B cell (primary cell): ENCODE data around the gene PFN3. TPM values are rescaled to one million over a fixed set of nuclear protein-coding genes. Genes with fewer than 3 reads are reported as not detected.

ENCODE experiments used
- ATAC-seq: fragments of 200-7000 bp; cut with Tn5 transposase; one replicate; pipeline ENCODE4 v1.10.0; 2021; ENCODE audit warnings: low read depth, mild to moderate bottlenecking, moderate number of reproducible peaks, moderate library complexity
- CTCF ChIA-PET: fragments of 350-600 bp; sonication (Branson Sonifier 250); formaldehyde crosslinking; loops from one replicate; lab custom pipeline; 2021; ENCODE audit warnings: antibody characterized with exemption, inconsistent platforms; lab: Charles Lee
- POLR2A ChIA-PET: fragments of 350-600 bp; sonication (Branson Sonifier 250); formaldehyde crosslinking; loops from one replicate; lab custom pipeline; 2021; ENCODE audit warnings: antibody characterized with exemption; lab: Charles Lee
- DNase-seq: peaks from one replicate; pipeline ENCODE4 v3.0.0; 2013
- H2AFZ ChIP-seq: 2 replicates; pipeline ENCODE4 v1.6.1; 2012; ENCODE audit warnings: mild to moderate bottlenecking, low read depth, low read length; ENCODE audit not compliant: insufficient read depth, poor library complexity, severe bottlenecking
- H3K27ac ChIP-seq, 2 donors: 1 replicate in 1 of 2; 2 replicates in 1 of 2; pipeline ENCODE4 v1.5.1; 2012 to 2013; ENCODE audit warnings: low read length in 2 of 2, mild to moderate bottlenecking in 2 of 2, moderate library complexity in 1 of 2
- H3K27me3 ChIP-seq, 4 experiments: fragments of 200-600 bp in 1 of 4; sonication (generic) in 1 of 4; replicated peaks in 1 of 4; 1 replicate in 2 of 4; 2 replicates in 2 of 4; pipeline versions ENCODE4 v1.6.1 to v1.7.0; 2013 to 2016; ENCODE audit warnings: low read length in 3 of 4, mild to moderate bottlenecking in 2 of 4, mixed read lengths in 1 of 4, moderate library complexity in 1 of 4; ENCODE audit not compliant: insufficient read depth in 4 of 4, control insufficient read depth in 3 of 4; ENCODE audit errors: control extremely low read depth in 1 of 4
- H3K36me3 ChIP-seq, 2 experiments: replicated peaks in 1 of 2; 1 replicate in 1 of 2; 2 replicates in 1 of 2; pipeline versions ENCODE4 v1.6.1 to v1.7.1; 2013; ENCODE audit warnings: low read length in 1 of 2; ENCODE audit not compliant: insufficient read depth in 2 of 2, control insufficient read depth in 1 of 2; ENCODE audit errors: control extremely low read depth in 1 of 2, extremely low read depth in 1 of 2
- H3K4me1 ChIP-seq, 2 donors: fragments of 200-600 bp in 1 of 2; sonication (generic) in 1 of 2; 1 replicate in 1 of 2; 2 replicates in 1 of 2; pipeline versions ENCODE4 v1.5.1 to v1.6.1; 2013 to 2017; ENCODE audit warnings: low read length in 2 of 2; ENCODE audit not compliant: control insufficient read depth in 2 of 2, insufficient read depth in 2 of 2
- H3K4me2 ChIP-seq: replicated peaks from 2 replicates; pipeline ENCODE3; 2012; ENCODE audit warnings: mild to moderate bottlenecking, low read depth, low read length; ENCODE audit not compliant: poor library complexity, severe bottlenecking
- H3K4me3 ChIP-seq, 5 experiments: fragments of 200-600 bp in 1 of 5; sonication (generic) in 1 of 5; 1 replicate in 3 of 5; 2 replicates in 2 of 5; pipeline versions ENCODE4 v1.5.1 to v1.7.0; 2011 to 2016; ENCODE audit warnings: low read length in 4 of 5, mild to moderate bottlenecking in 4 of 5, low read depth in 2 of 5, control low read depth in 1 of 5, moderate library complexity in 1 of 5; ENCODE audit not compliant: insufficient read depth in 1 of 5; ENCODE audit errors: control extremely low read depth in 1 of 5, extremely low read depth in 1 of 5
- H3K79me2 ChIP-seq: fragments of 200-600 bp; sonication (generic); one replicate; pipeline ENCODE4 v1.6.0; 2016; ENCODE audit warnings: low read length; ENCODE audit not compliant: control insufficient read depth, insufficient read depth
- H3K9ac ChIP-seq: fragments of 200-600 bp; sonication (generic); 2 replicates; pipeline ENCODE4 v1.6.1; 2017; ENCODE audit warnings: mild to moderate bottlenecking, low read length, moderate library complexity
- H3K9me3 ChIP-seq, 3 donors: one replicate each; pipeline versions ENCODE4 v1.6.1 to v1.7.1; 2013; ENCODE audit warnings: low read length in 2 of 3; ENCODE audit not compliant: control insufficient read depth in 2 of 3, insufficient read depth in 1 of 3; ENCODE audit errors: control extremely low read depth in 1 of 3
- H4K20me1 ChIP-seq: 2 replicates; pipeline ENCODE4 v1.6.0; 2012; ENCODE audit warnings: mild to moderate bottlenecking, low read length; ENCODE audit not compliant: insufficient read depth, control insufficient read depth, poor library complexity, severe bottlenecking
- H3K27ac Mint-ChIP-seq: one replicate; pipeline ENCODE4 v1.8.0; 2021; ENCODE audit warnings: mixed read lengths
- H3K27me3 Mint-ChIP-seq: one replicate; pipeline ENCODE4 v1.8.0; 2021; ENCODE audit warnings: mixed read lengths
- H3K4me1 Mint-ChIP-seq: one replicate; pipeline ENCODE4 v1.8.0; 2021; ENCODE audit warnings: mixed read lengths
- H3K4me3 Mint-ChIP-seq: one replicate; pipeline ENCODE4 v1.8.0; 2021; ENCODE audit warnings: mixed read lengths
- H3K9me3 Mint-ChIP-seq: one replicate; pipeline ENCODE4 v1.8.0; 2022; ENCODE audit warnings: mixed read lengths; ENCODE audit not compliant: insufficient read depth
- EZH2 ChIP-seq: IDR thresholded peaks from 2 replicates; pipeline ENCODE4 v1.6.1; 2012; ENCODE audit warnings: borderline replicate concordance, low read depth, mild to moderate bottlenecking, moderate library complexity, low read length; ENCODE audit not compliant: insufficient read depth, poor library complexity, severe bottlenecking
- WGBS: methylation state at CpG from one replicate; pipeline ENCODE4 v1.1.5; 2013; ENCODE audit warnings: missing lambda C conversion rate; ENCODE audit not compliant: insufficient coverage; 5-methylcytosine and 5-hydroxymethylcytosine counted together
- intact Hi-C: fragments of 100-400 bp; cut with micrococcal nuclease; formaldehyde crosslinking; loops from one replicate; pipeline ENCODE4 v1.10.0; 2022
- polyA plus RNA-seq: library from polyadenylated mRNA; depleted of rRNA; stranded (reverse); fragments of >200 nt; gene quantifications from 2 replicates; pipeline ENCODE4 v1.2.3, GENCODE V29; 2012
- total RNA-seq, 2 donors: library from RNA; stranded (reverse); fragments of 120-200 nt in 1 of 2; gene quantifications; 1 replicate in 1 of 2; 2 replicates in 1 of 2; pipeline versions ENCODE4 v1.2.3 to v1.2.4, GENCODE V29; 2013 to 2022
- TF ChIP-seq, protein P1 (sequence below): fragments of 200-600 bp; IDR thresholded peaks from one replicate; pipeline ENCODE4 v1.8.0; 2022; ENCODE audit warnings: antibody characterized with exemption, mild to moderate bottlenecking

PFN3 gene
- total and polyA plus RNA-seq, 2 donors (not counting 1 experiment from before 2014, with no cell fraction given): not detected

DNA sequence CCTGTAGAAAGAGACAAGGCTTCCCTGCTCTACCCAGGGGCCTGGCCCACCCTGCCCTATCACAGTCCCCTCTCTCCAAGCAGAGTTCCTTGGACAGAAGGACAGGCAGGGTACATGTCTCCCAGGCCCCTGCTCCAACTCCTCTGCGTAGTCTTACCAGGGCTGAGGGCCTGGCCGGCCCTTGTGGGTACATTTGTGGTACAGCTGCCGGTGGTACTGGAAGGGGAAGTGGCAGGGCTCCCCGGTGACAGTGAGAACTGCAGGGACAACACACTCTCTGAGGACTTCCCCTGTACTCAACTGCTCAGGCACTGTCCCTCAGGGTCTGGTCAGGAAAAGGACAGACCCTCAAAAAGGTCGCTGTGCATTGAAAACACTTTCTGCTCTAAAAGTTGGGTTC, 5.3 kb upstream of the PFN3 start:
- ATAC-seq (peak; percentile 39), DNase-seq (peak; percentile 77)
- Histone ChIP-seq H2AFZ (peak overlapping the region; percentile 40), H3K4me1 (peaks cover 38 to 50% of the 10 kb centered on the region in 2 donors), H3K9ac (no peak overlapping the region), H3K4me3 (peak overlapping the region in 1 of 5 experiments; percentile 9), H3K79me2 (no peaks in the 10 kb centered on the region), H3K9me3 (peaks cover 0 to 12% (median 0%) of the 10 kb centered on the region in 3 donors), H3K4me2 (peak overlapping the region; percentile 96), H4K20me1 (no peaks in the 10 kb centered on the region), H3K36me3 (no peaks in the 10 kb centered on the region), H3K27me3 (peaks cover 0 to 23% (median 9%) of the 10 kb centered on the region in 4 experiments), H3K27ac (peak overlapping the region in 1 of 2 donors; percentile 52)
- Mint-ChIP-seq H3K27me3 (peaks cover 14% of the 10 kb centered on the region), H3K4me3 (peak overlapping the region; percentile 54), H3K9me3 (no peaks in the 10 kb centered on the region), H3K27ac (peak overlapping the region; percentile 75), H3K4me1 (peaks cover 41% of the 10 kb centered on the region)
- intact Hi-C loops: loop anchor here (2.0 to 10.0 kb wide), 3 partner anchors 41 to 291 kb away; partner anchors contain the start of genes B4GALT7 and PRR7
- POLR2A ChIA-PET: interaction anchor here (1.1 to 5.6 kb wide), 8 partner anchors 16 to 54 kb away, joined by 3 to 87 read pairs (median 16); partner anchors contain the start of genes GRK6 and LMAN2
- 0% methylated on average over 2 of the region's 5 CpGs for WGBS
- CTCF ChIA-PET: interaction anchor here (0.8 to 12.7 kb wide), 9 partner anchors 11 to 148 kb away, joined by 3 to 628 read pairs (median 51); partner anchors contain the start of genes GRK6, PDLIM7 and PRR7
- TF ChIP-seq, protein P1, sequence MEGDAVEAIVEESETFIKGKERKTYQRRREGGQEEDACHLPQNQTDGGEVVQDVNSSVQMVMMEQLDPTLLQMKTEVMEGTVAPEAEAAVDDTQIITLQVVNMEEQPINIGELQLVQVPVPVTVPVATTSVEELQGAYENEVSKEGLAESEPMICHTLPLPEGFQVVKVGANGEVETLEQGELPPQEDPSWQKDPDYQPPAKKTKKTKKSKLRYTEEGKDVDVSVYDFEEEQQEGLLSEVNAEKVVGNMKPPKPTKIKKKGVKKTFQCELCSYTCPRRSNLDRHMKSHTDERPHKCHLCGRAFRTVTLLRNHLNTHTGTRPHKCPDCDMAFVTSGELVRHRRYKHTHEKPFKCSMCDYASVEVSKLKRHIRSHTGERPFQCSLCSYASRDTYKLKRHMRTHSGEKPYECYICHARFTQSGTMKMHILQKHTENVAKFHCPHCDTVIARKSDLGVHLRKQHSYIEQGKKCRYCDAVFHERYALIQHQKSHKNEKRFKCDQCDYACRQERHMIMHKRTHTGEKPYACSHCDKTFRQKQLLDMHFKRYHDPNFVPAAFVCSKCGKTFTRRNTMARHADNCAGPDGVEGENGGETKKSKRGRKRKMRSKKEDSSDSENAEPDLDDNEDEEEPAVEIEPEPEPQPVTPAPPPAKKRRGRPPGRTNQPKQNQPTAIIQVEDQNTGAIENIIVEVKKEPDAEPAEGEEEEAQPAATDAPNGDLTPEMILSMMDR: no peak
- TF ChIP-seq EZH2: no peak

DNA sequence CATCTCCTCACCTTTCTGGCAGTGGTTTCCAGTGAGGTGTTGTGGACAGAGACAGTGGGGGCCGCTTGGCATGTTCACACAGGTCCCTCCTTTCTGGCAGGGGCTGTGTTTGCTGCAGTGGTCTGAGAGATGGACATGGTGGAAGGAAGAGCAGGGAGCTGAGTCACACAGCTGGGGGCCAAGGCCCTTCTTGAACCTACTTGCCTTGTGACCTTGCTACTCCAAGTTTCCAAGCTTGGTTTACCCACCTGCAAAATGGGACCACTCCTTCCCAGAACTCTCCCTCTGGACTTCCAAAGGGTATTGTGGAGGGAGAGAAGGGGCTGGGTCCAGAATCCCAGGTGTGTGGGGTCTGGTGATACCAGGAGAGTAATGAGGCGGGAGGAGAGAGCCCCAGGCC, 4.9 kb upstream of the PFN3 start:
- peak overlapping the region; percentile 75 for H3K27ac Mint-ChIP-seq
- H3K4me3 ChIP-seq: peak overlapping the region in 1 of 5 experiments; percentile 9
- peaks cover 14% of the 10 kb centered on the region for H3K27me3 Mint-ChIP-seq
- peaks cover 38 to 50% of the 10 kb centered on the region in 2 donors for H3K4me1 ChIP-seq
- H2AFZ ChIP-seq: peak overlapping the region; percentile 40
- POLR2A ChIA-PET: interaction anchor here (1.0 to 5.6 kb wide), 8 partner anchors 15 to 54 kb away, joined by 3 to 87 read pairs (median 16); partner anchors contain the start of genes GRK6 and LMAN2
- no peaks in the 10 kb centered on the region for H3K79me2 ChIP-seq
- DNase-seq (no peak), ATAC-seq (no peak)
- no peaks in the 10 kb centered on the region for H3K9me3 Mint-ChIP-seq
- H3K9ac ChIP-seq: no peak overlapping the region
- WGBS: 83% methylated on average over 1 of the region's 2 CpGs
- H3K4me3 Mint-ChIP-seq: peak overlapping the region; percentile 57
- peak overlapping the region in 1 of 2 donors; percentile 52 for H3K27ac ChIP-seq
- peaks cover 39% of the 10 kb centered on the region for H3K4me1 Mint-ChIP-seq
- peaks cover 0 to 28% (median 9%) of the 10 kb centered on the region in 4 experiments for H3K27me3 ChIP-seq
- peaks cover 0 to 16% (median 0%) of the 10 kb centered on the region in 3 donors for H3K9me3 ChIP-seq
- TF ChIP-seq EZH2: no peak
- TF ChIP-seq, protein P1: no peak
- peak overlapping the region; percentile 96 for H3K4me2 ChIP-seq
- CTCF ChIA-PET: interaction anchor here (0.9 to 12.7 kb wide), 14 partner anchors 12 to 179 kb away, joined by 3 to 628 read pairs (median 14); partner anchors contain the start of genes DOK3, GRK6 and PRR7
- no peaks in the 10 kb centered on the region for H4K20me1 ChIP-seq
- intact Hi-C loops: loop anchor here (2.0 to 10.0 kb wide), 3 partner anchors 41 to 291 kb away; partner anchors contain the start of genes B4GALT7 and PRR7
- H3K36me3 ChIP-seq: no peaks in the 10 kb centered on the region
